ENCODE measurements around the gene ZC3H10.

The ZC3H10 gene

GRCh38 chr12:56169229-56169759, 51.2 kb downstream of the ZC3H10 start:
- no peaks in the 10 kb centered on the region for H3K4me1 ChIP-seq (ENCODE audit: control insufficient read depth, insufficient read depth, low read length, poor library complexity, severe bottlenecking)
- H3K4me3 ChIP-seq (ENCODE audit: insufficient read depth, low read depth, low read length, poor library complexity, severe bottlenecking), result no peak overlapping the region
- DNase-seq, result no peak
- H3K9me3 ChIP-seq (ENCODE audit: control insufficient read depth, low read length), result no peaks in the 10 kb centered on the region
- H3K27ac ChIP-seq (ENCODE audit: insufficient read depth, low read length, poor library complexity, severe bottlenecking), result no peak overlapping the region
- no peaks in the 10 kb centered on the region for H3K27me3 ChIP-seq (replicated peaks; ENCODE audit: control insufficient read depth, insufficient read depth, low read length, poor library complexity, severe bottlenecking)
- peaks cover 82% of the 10 kb centered on the region for H3K36me3 ChIP-seq (ENCODE audit: control insufficient read depth, insufficient read depth, low read length)

- peaks cover 77% of the 10 kb centered on the region for H3K36me3 ChIP-seq (ENCODE audit: control insufficient read depth, insufficient read depth, low read length)
- no peaks in the 10 kb centered on the region for H3K4me1 ChIP-seq (ENCODE audit: control insufficient read depth, insufficient read depth, low read length, poor library complexity, severe bottlenecking)
- no peak overlapping the region for H3K4me3 ChIP-seq (ENCODE audit: insufficient read depth, low read depth, low read length, poor library complexity, severe bottlenecking)
- H3K27ac ChIP-seq (ENCODE audit: insufficient read depth, low read length, poor library complexity, severe bottlenecking), result no peak overlapping the region
- DNase-seq, result no peak
- H3K9me3 ChIP-seq (ENCODE audit: control insufficient read depth, low read length), result no peaks in the 10 kb centered on the region
- no peaks in the 10 kb centered on the region for H3K27me3 ChIP-seq (replicated peaks; ENCODE audit: control insufficient read depth, insufficient read depth, low read length, poor library complexity, severe bottlenecking)
Measured at GRCh38 chr12:56172839-56173238, 54.8 kb downstream of the ZC3H10 start.

Data from effector memory CD4-positive, alpha-beta T cell (primary cell).